Gastrocnemius medialis (tissue), 4 donors: ENCODE measurements around the gene SH3PXD2B. TPM values are rescaled to one million over a fixed set of nuclear protein-coding genes. Genes with fewer than 3 reads are reported as not detected.
"Not testable (repeated sequence)": the region's sequence is repeated elsewhere in the genome, so short reads cannot be mapped to it uniquely, and the experiment has no call there.

Experiments
- ATAC-seq, 2 donors: fragments of 150-250 bp; one replicate each; pipeline ENCODE4 v1.9.1; 2016
- DNase-seq, 2 donors: peaks; one replicate each; pipeline ENCODE4 v3.0.0-alpha.2; 2019
- H3K27ac ChIP-seq, 4 donors: fragments of 200-600 bp; sonication (generic); 1 replicate in 1 of 4; 2 replicates in 3 of 4; pipeline ENCODE4 v1.5.1; 2016 to 2018; ENCODE audit warnings: mild to moderate bottlenecking in 2 of 4, moderate library complexity in 1 of 4
- H3K27me3 ChIP-seq, 3 donors: fragments of 200-600 bp; sonication (generic) in 2 of 3; 1 replicate in 1 of 3; 2 replicates in 2 of 3; pipeline versions ENCODE4 v1.5.1 to v1.6.0; 2016 to 2019; ENCODE audit warnings: mild to moderate bottlenecking in 1 of 3, moderate library complexity in 1 of 3
- H3K36me3 ChIP-seq, 2 donors: fragments of 200-600 bp; sonication (generic) in 1 of 2; one replicate each; pipeline ENCODE4 v1.5.1; 2017 to 2018
- H3K4me1 ChIP-seq, 2 donors: fragments of 200-600 bp; sonication (generic) in 1 of 2; one replicate each; pipeline ENCODE4 v1.5.1; 2016 to 2017; ENCODE audit warnings: mild to moderate bottlenecking in 2 of 2
- H3K4me3 ChIP-seq, 4 donors: fragments of 200-600 bp; sonication (generic) in 3 of 4; 1 replicate in 1 of 4; 2 replicates in 3 of 4; pipeline ENCODE4 v1.5.1; 2016 to 2019; ENCODE audit warnings: mild to moderate bottlenecking in 2 of 4
- H3K9me3 ChIP-seq, 3 donors: fragments of 200-600 bp; sonication (generic) in 2 of 3; 1 replicate in 1 of 3; 2 replicates in 2 of 3; pipeline ENCODE4 v1.5.1; 2016 to 2019
- POLR2A ChIP-seq, 2 donors: fragments of 450-650 bp; IDR thresholded peaks; one replicate each; pipeline ENCODE4 v1.6.1; 2017; ENCODE audit warnings: antibody characterized with exemption in 2 of 2, mild to moderate bottlenecking in 2 of 2, moderate library complexity in 2 of 2
- in situ Hi-C, 4 donors: fragments of 200-750 bp; cut with MboI; loops; one replicate each; pipeline versions ENCODE4 v1.15.0 to v1.8.0; 2017; ENCODE audit warnings: low sequenced_read_pairs in 4 of 4
- intact Hi-C: fragments of 100-400 bp; cut with DNase I; formaldehyde crosslinking; loops from one replicate; pipeline ENCODE4 v1.15.1; 2023; ENCODE audit warnings: low total_unique reads
- total RNA-seq, 4 donors: library from RNA; depleted of rRNA; stranded (reverse); fragments of >200 nt; gene quantifications; one replicate each; pipeline versions ENCODE4 v1.1.0 to v1.2.3, GENCODE V29; 2016
- TF ChIP-seq, protein P1 (sequence below), 5 experiments: fragments of 450-650 bp in 3 of 5; fragments of 200-600 bp in 2 of 5; sonication (generic) in 2 of 5; IDR thresholded peaks in 4 of 5; conservative IDR thresholded peaks in 1 of 5; 1 replicate in 4 of 5; 2 replicates in 1 of 5; pipeline ENCODE4 v1.5.1; 2016 to 2019; ENCODE audit warnings: antibody characterized with exemption in 5 of 5, mild to moderate bottlenecking in 3 of 5, moderate library complexity in 3 of 5

The SH3PXD2B gene
- total RNA-seq, 4 donors from 2014 or later = 2.7 to 10.2 (median 4.2) TPM

GRCh38 chr5:172371684-172372083 lies 82.6 kb downstream of the SH3PXD2B start:
- Histone ChIP-seq H3K27ac (no peak overlapping the region), H3K27me3 (no peaks in the 10 kb centered on the region), H3K4me1 (no peaks in the 10 kb centered on the region), H3K36me3 (no peaks in the 10 kb centered on the region), H3K4me3 (no peak overlapping the region), H3K9me3 (no peaks in the 10 kb centered on the region)
- no peak for ATAC-seq
- intact Hi-C loops (no loop called here), in situ Hi-C loops (no loop called here)
- TF ChIP-seq POLR2A (IDR thresholded peaks at IDR 0.05) = no peak
- TF ChIP-seq, protein P1, sequence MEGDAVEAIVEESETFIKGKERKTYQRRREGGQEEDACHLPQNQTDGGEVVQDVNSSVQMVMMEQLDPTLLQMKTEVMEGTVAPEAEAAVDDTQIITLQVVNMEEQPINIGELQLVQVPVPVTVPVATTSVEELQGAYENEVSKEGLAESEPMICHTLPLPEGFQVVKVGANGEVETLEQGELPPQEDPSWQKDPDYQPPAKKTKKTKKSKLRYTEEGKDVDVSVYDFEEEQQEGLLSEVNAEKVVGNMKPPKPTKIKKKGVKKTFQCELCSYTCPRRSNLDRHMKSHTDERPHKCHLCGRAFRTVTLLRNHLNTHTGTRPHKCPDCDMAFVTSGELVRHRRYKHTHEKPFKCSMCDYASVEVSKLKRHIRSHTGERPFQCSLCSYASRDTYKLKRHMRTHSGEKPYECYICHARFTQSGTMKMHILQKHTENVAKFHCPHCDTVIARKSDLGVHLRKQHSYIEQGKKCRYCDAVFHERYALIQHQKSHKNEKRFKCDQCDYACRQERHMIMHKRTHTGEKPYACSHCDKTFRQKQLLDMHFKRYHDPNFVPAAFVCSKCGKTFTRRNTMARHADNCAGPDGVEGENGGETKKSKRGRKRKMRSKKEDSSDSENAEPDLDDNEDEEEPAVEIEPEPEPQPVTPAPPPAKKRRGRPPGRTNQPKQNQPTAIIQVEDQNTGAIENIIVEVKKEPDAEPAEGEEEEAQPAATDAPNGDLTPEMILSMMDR (IDR thresholded peaks at IDR 0.05 in 4 of 5, conservative IDR thresholded peaks at IDR 0.05 in 1 of 5) = no peak
- no peak for DNase-seq

- Histone ChIP-seq H3K9me3 (no peaks in the 10 kb centered on the region), H3K27me3 (no peaks in the 10 kb centered on the region), H3K4me1 (no peaks in the 10 kb centered on the region), H3K27ac (no peak overlapping the region), H3K4me3 (no peak overlapping the region), H3K36me3 (no peaks in the 10 kb centered on the region)
- TF ChIP-seq, protein P1 (IDR thresholded peaks at IDR 0.05 in 4 of 5, conservative IDR thresholded peaks at IDR 0.05 in 1 of 5) = peak in 4 of 5 experiments; percentile 18 to 45 (median 28)
- TF ChIP-seq POLR2A (IDR thresholded peaks at IDR 0.05) = no peak
- in situ Hi-C loops = no loop called here
- intact Hi-C loops = no loop called here
- no peak for ATAC-seq
- no peak for DNase-seq
Observed at GRCh38 chr5:172370648-172371545, 83.4 kb downstream of the SH3PXD2B start.

GRCh38 chr5:172370237-172370640 lies 84.1 kb downstream of the SH3PXD2B start:
- H3K36me3 ChIP-seq = no peaks in the 10 kb centered on the region
- no peaks in the 10 kb centered on the region for H3K4me1 ChIP-seq
- TF ChIP-seq, protein P1 (IDR thresholded peaks at IDR 0.05 in 4 of 5, conservative IDR thresholded peaks at IDR 0.05 in 1 of 5) = no peak
- no peak for TF ChIP-seq POLR2A (IDR thresholded peaks at IDR 0.05)
- intact Hi-C loops = no loop called here
- DNase-seq = no peak
- in situ Hi-C loops = no loop called here
- H3K27me3 ChIP-seq = no peaks in the 10 kb centered on the region
- no peak overlapping the region for H3K4me3 ChIP-seq
- no peaks in the 10 kb centered on the region for H3K9me3 ChIP-seq
- H3K27ac ChIP-seq = no peak overlapping the region
- no peak for ATAC-seq

DNA sequence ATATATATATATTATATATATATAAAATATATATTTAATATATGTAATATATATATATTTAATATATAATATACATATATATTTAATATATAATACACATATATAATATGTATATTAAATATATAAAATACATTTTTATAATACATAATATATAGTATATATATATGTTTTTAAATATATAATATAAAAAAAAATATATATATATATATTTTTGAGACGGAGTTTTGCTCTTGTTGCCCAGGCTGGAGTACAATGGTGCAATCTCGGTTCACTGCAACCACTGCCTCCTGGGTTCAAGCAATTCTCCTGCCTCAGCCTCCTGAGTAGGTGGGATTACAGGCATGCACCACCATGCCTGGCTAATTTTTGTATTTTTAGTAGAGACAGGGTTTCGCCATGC lies 85.6 kb downstream of the SH3PXD2B start:
- intact Hi-C loops, H3K36me3 ChIP-seq, in situ Hi-C loops, H3K9me3 ChIP-seq, H3K27me3 ChIP-seq, DNase-seq, H3K27ac ChIP-seq, H3K4me3 ChIP-seq, H3K4me1 ChIP-seq, ATAC-seq: not testable (repeated sequence)

DNA sequence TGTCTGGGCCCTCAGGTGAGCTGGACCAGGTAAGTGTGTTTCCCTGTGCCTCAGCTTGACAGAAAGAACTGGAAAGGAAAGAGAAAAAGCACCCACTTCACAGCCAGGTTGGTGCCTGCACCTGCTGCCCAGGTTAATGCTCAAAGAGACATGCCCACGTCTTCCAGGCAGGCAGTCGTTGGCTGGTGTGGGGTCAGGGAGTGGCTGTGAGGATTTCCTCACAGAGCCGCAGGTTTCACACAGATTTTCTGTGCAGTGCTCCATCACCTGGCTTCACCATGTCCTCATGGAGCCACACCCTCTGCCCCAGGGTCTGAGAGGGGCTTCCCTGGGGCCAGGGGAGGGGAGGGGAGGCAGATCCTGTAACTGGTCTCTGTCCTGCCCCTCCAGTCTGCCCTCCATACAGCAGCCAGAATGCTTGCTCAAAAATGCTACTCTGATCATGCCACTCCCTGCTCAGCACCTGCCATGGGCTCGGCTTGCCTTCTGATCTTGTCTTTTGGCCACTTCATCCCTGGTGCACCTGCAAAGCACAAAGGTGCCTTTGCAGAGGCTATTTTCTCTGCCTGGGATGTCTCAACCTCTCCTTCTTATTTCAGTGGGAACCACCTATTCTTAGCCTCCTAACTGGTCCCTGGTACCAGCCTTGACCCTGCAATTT lies 88.2 kb downstream of the SH3PXD2B start:
- ATAC-seq = no peak
- intact Hi-C loops = no loop called here
- Histone ChIP-seq H3K27ac (no peak overlapping the region), H3K4me1 (no peaks in the 10 kb centered on the region), H3K9me3 (no peaks in the 10 kb centered on the region), H3K4me3 (no peak overlapping the region), H3K36me3 (no peaks in the 10 kb centered on the region), H3K27me3 (no peaks in the 10 kb centered on the region)
- TF ChIP-seq POLR2A (IDR thresholded peaks at IDR 0.05) = no peak
- TF ChIP-seq, protein P1 (IDR thresholded peaks at IDR 0.05 in 4 of 5, conservative IDR thresholded peaks at IDR 0.05 in 1 of 5) = no peak
- no peak for DNase-seq
- in situ Hi-C loops = no loop called here
